NCI-H2081 (cell line): ENCODE data around the gene SEPTIN2.
A peak's percentile ranks its signal among the peaks of the same experiment; 100 is the strongest.
"Not testable (repeated sequence)": the region's sequence is repeated elsewhere in the genome, so short reads cannot be mapped to it uniquely, and the experiment has no call there.

Experiments
- DNase-seq, 2 experiments: peaks; one replicate each; lab custom pipeline; 2025; lab: John Stamatoyannopoulos, UW

Gene SEPTIN2

GRCh38 chr2:241385450-241385849, 69.7 kb downstream of the SEPTIN2 start:
- DNase-seq, result not testable (repeated sequence)

GRCh38 chr2:241386519-241386918, 70.8 kb downstream of the SEPTIN2 start:
- DNase-seq, result no peak

- no peak for DNase-seq
Measured at GRCh38 chr2:241389697-241390096, 74.0 kb downstream of the SEPTIN2 start.

- no peak for DNase-seq
Measured at GRCh38 chr2:241390301-241391206, 74.8 kb downstream of the SEPTIN2 start.

- DNase-seq, result peak in 1 of 2 experiments; percentile 19
Measured at GRCh38 chr2:241391892-241392665, 76.4 kb downstream of the SEPTIN2 start.

- not testable (repeated sequence) for DNase-seq
Measured at GRCh38 chr2:241392753-241393152, 77.0 kb downstream of the SEPTIN2 start.

GRCh38 chr2:241393524-241394196, 77.9 kb downstream of the SEPTIN2 start:
- DNase-seq, result no peak

GRCh38 chr2:241396809-241397208, 81.1 kb downstream of the SEPTIN2 start:
- not testable (repeated sequence) for DNase-seq

- DNase-seq, result no peak
Measured at GRCh38 chr2:241399941-241400922, 84.5 kb downstream of the SEPTIN2 start.
